GM12878 (cell line): ENCODE measurements around the gene SAMD4A. TPM values are rescaled to one million over a fixed set of nuclear protein-coding genes. Genes with fewer than 3 reads are reported as not detected.

Source experiments
- ATAC-seq: fragments of 200-7000 bp; cut with Tn5 transposase; 3 replicates; pipeline ENCODE4 v1.9.1; 2020; ENCODE audit warnings: mild to moderate bottlenecking, moderate library complexity
- BruUV-seq: library from RNA; stranded (reverse); fragments of 400-500 nt; replicated peaks from 2 replicates; lab custom pipeline; 2021; lab: Mats Ljungman, UMichigan
- CTCF ChIA-PET: fragments of 300-600 bp; sonication (Branson Sonifier 250); formaldehyde crosslinking; extraction: SDS; loops from one replicate; lab custom pipeline; 2021; ENCODE audit warnings: inconsistent platforms; lab: Yijun Ruan, JAX
- POLR2A ChIA-PET: fragments of 350-600 bp; formaldehyde crosslinking; extraction: SDS; loops from one replicate; lab custom pipeline; 2021; ENCODE audit warnings: inconsistent platforms; lab: Charles Lee
- RAD21 ChIA-PET: fragments of 300-600 bp; sonication (Branson Sonifier 250); formaldehyde crosslinking; loops from one replicate; lab custom pipeline; 2023; ENCODE audit warnings: antibody characterized with exemption; ENCODE audit not compliant: unreplicated experiment; lab: Charles Lee
- SMC1A ChIA-PET: fragments of 300-600 bp; sonication (Branson Sonifier 250); formaldehyde crosslinking; loops from one replicate; lab custom pipeline; 2023; ENCODE audit not compliant: unreplicated experiment, uncharacterized antibody; lab: Charles Lee
- DNase-seq: peaks from one replicate; pipeline ENCODE4 v3.0.0-alpha.2; 2011; ENCODE audit warnings: low read depth, low spot score
- FAIRE-seq: peaks from 3 replicates; lab custom pipeline; 2011; peaks lifted over from hg19 to GRCh38; lab: Jason Lieb, UNC
- H2AFZ ChIP-seq: 2 replicates; pipeline ENCODE4 v1.6.0; 2011; ENCODE audit warnings: low read depth, low read length, control low read depth; ENCODE audit not compliant: control insufficient read depth
- H3K27ac ChIP-seq: 2 replicates; pipeline ENCODE4 v1.5.1; 2011; ENCODE audit warnings: control low read depth; ENCODE audit not compliant: control insufficient read depth, insufficient read depth
- H3K27me3 ChIP-seq, 2 experiments: replicated peaks in 1 of 2; 2 replicates each; pipeline versions ENCODE4 v1.6.0 to v1.6.1; 2011; ENCODE audit warnings: low read length in 1 of 2; ENCODE audit not compliant: control insufficient read depth in 2 of 2, insufficient read depth in 2 of 2
- H3K36me3 ChIP-seq, 2 experiments: 2 replicates each; pipeline ENCODE4 v1.5.1; 2011; ENCODE audit warnings: low read length in 1 of 2; ENCODE audit not compliant: control insufficient read depth in 2 of 2, insufficient read depth in 2 of 2
- H3K4me1 ChIP-seq: 2 replicates; pipeline ENCODE4 v1.6.1; 2011; ENCODE audit warnings: mild to moderate bottlenecking, low read length, moderate library complexity, mixed read lengths; ENCODE audit not compliant: control insufficient read depth, insufficient read depth
- H3K4me2 ChIP-seq: 2 replicates; pipeline ENCODE4 v1.6.0; 2011; ENCODE audit warnings: control low read depth; ENCODE audit not compliant: control insufficient read depth, insufficient read depth
- H3K4me3 ChIP-seq: fragments of 200-600 bp; sonication (generic); 2 replicates; pipeline ENCODE4 v1.5.1; 2016
- H3K79me2 ChIP-seq: 2 replicates; pipeline ENCODE4 v1.6.0; 2011; ENCODE audit warnings: low read length; ENCODE audit not compliant: control insufficient read depth, insufficient read depth
- H3K9ac ChIP-seq: 2 replicates; pipeline ENCODE4 v1.8.0; 2011; ENCODE audit warnings: low read length, control low read depth, mixed read lengths; ENCODE audit not compliant: control insufficient read depth, insufficient read depth
- H3K9me3 ChIP-seq: replicated peaks from 3 replicates; pipeline ENCODE4 v1.5.1; 2011; ENCODE audit warnings: mild to moderate bottlenecking, low read length; ENCODE audit not compliant: control insufficient read depth, insufficient read depth
- H4K20me1 ChIP-seq: 2 replicates; pipeline ENCODE4 v1.6.0; 2011; ENCODE audit not compliant: control insufficient read depth, insufficient read depth
- BCLAF1 ChIP-seq: fragments of 450-650 bp; IDR thresholded peaks from 2 replicates; pipeline ENCODE4 v1.6.1; 2017; ENCODE audit warnings: antibody characterized with exemption, mild to moderate bottlenecking, moderate library complexity
- CHD1 ChIP-seq: IDR thresholded peaks from 2 replicates; pipeline ENCODE4 v1.6.1; 2012; ENCODE audit warnings: low read depth, low read length, improper control_type of control experiment
- IKZF2 ChIP-seq, 2 experiments: fragments of 450-650 bp; IDR thresholded peaks; 2 replicates each; pipeline ENCODE4 v1.6.1; 2017; ENCODE audit warnings: mild to moderate bottlenecking in 2 of 2, moderate library complexity in 2 of 2
- KLF5 ChIP-seq: fragments of 450-650 bp; IDR thresholded peaks from 2 replicates; pipeline ENCODE4 v1.6.1; 2014; ENCODE audit warnings: mild to moderate bottlenecking; ENCODE audit not compliant: partially characterized antibody
- RELB ChIP-seq: fragments of 450-650 bp; IDR thresholded peaks from 2 replicates; pipeline ENCODE4 v1.6.1; 2017; ENCODE audit warnings: low read depth, mild to moderate bottlenecking, moderate library complexity
- SMC3 ChIP-seq: IDR thresholded peaks from 2 replicates; pipeline ENCODE4 v1.6.1; 2011; ENCODE audit warnings: low read length, improper control_type of control experiment, borderline replicate concordance
- WRNIP1 ChIP-seq: IDR thresholded peaks from 2 replicates; pipeline ENCODE4 v1.6.1; 2011; ENCODE audit warnings: low read depth, low read length, improper control_type of control experiment, borderline replicate concordance
- ZBTB4 ChIP-seq: fragments of 450-650 bp; formaldehyde crosslinking; IDR thresholded peaks from 2 replicates; pipeline ENCODE4 v1.4.0; 2022; ENCODE audit warnings: mild to moderate bottlenecking, moderate library complexity
- ZNF217 ChIP-seq: fragments of 450-650 bp; IDR thresholded peaks from 2 replicates; pipeline ENCODE4 v1.6.1; 2017; ENCODE audit warnings: antibody characterized with exemption, mild to moderate bottlenecking
- ZNF687 ChIP-seq: fragments of 450-650 bp; IDR thresholded peaks from 2 replicates; pipeline ENCODE4 v1.6.1; 2017; ENCODE audit warnings: mild to moderate bottlenecking, moderate library complexity
- WGBS: methylation state at CpG from one replicate; pipeline ENCODE4 v1.1.6; 2016; ENCODE audit warnings: low lambda C conversion rate; ENCODE audit not compliant: insufficient replicate concordance, insufficient coverage; ENCODE audit errors: missing lambda C conversion rate; 5-methylcytosine and 5-hydroxymethylcytosine counted together
- in situ Hi-C: fragments of 300-500 bp; cut with MboI; formaldehyde crosslinking; loops from 9 replicates; pipeline ENCODE4 v1.14.3; 2018; ENCODE audit warnings: mixed read lengths
- intact Hi-C: fragments of 100-400 bp; cut with micrococcal nuclease; formaldehyde crosslinking; loops from one replicate; pipeline ENCODE4 v1.14.2; 2022; ENCODE audit not compliant: unreplicated experiment
- polyA plus RNA-seq, 11 experiments: library from polyadenylated mRNA; depleted of rRNA in 4 of 11; unstranded in 6 of 11; stranded (reverse) in 5 of 11; fragments of >200 nt; fragmentation: Nextera tagmentation in 4 of 11; fragmentation: Illumina TruSeq in 1 of 11; extraction: Ambion mirVana in 4 of 11; extraction: Trizol in 1 of 11; gene quantifications; 1 replicate in 1 of 11; 2 replicates in 10 of 11; pipeline versions ENCODE4 v1.2.1 to v1.2.3, GENCODE V29; 2011 to 2016; ENCODE audit warnings: inconsistent platforms in 2 of 11, missing spikeins in 2 of 11, low read depth in 1 of 11
- total RNA-seq, 4 experiments: library from RNA; depleted of rRNA in 3 of 4; stranded (reverse); fragments of >200 nt in 3 of 4; fragmentation: Illumina TruSeq in 1 of 4; extraction: Trizol in 1 of 4; gene quantifications; 2 replicates each; pipeline versions ENCODE4 v1.2.1 to v1.2.3, GENCODE V29; 2013 to 2021

Gene SAMD4A
- total and polyA plus RNA-seq, 10 of the 15 experiments (the other 5 are each of a cell fraction or from before 2014, with no cell fraction given): 0.05 to 0.56 (median 0.31) TPM

DNA sequence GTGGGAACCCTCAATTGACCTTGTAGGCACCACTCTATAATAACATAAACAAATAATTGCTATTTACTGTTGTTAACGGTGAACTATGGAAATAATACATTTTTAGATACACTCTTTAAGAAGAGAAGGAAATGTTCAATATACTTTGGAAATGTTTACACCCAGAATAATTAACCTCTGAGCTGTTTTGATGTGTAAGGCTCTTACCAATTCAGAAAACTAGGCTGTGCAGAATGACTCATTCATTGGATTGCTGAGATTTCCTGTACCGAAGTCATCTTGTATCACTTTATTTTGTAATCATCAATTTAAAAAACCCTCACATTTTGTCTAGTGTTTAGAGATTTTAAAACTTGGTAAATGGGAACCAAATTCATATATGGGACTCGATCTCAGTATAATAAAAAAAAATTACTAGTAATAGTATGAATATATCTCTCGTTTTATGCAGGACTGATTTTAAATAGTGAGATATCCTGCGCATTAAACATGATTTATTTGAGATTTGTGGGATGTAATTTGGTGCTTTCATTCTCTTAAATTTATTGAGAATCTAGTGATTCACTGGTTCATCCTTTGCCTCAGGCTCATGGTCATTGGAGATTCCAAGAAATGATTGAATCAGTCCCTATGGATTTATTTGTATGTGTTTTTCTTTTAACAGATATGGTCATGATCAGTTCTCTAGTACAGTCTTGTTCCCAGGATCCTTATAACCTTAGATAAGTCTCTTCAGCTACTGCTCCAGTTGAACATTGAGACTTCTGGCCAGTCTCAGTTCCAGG is 3.9 kb downstream of the SAMD4A start:
- no peak for FAIRE-seq
- no peak overlapping the region for H2AFZ ChIP-seq
- 84% methylated on average over 5 of the region's 5 CpGs for WGBS
- ChIA-PET CTCF (interaction anchor here (1.0 kb wide), 3 partner anchors 72 to 203 kb away, joined by 3 to 4 read pairs (median 4); no protein-coding TSS in a partner anchor), SMC1A (interaction anchor here (0.6 kb wide), 1 partner anchor 119 kb away, joined by 3 read pairs; no protein-coding TSS in a partner anchor), POLR2A (no interaction called here), RAD21 (no interaction called here)
- H3K79me2 ChIP-seq: no peaks in the 10 kb centered on the region
- intact Hi-C loops: no loop called here
- peaks cover 3% of the 10 kb centered on the region; the same call in 2 of the 3 replicates for H3K9me3 ChIP-seq
- in situ Hi-C loops: no loop called here
- no peak overlapping the region for H3K27ac ChIP-seq
- H3K9ac ChIP-seq: no peak overlapping the region
- no peaks in the 10 kb centered on the region for H4K20me1 ChIP-seq
- no TSS peak for BruUV-seq
- ATAC-seq: no peak
- no peaks in the 10 kb centered on the region for H3K4me1 ChIP-seq
- DNase-seq: no peak
- H3K27me3 ChIP-seq: peaks cover 0 to 3% of the 10 kb centered on the region in 2 experiments; a peak in 1 of 4 replicates
- H3K36me3 ChIP-seq: no peaks in the 10 kb centered on the region
- no peak overlapping the region for H3K4me3 ChIP-seq
- no peak overlapping the region for H3K4me2 ChIP-seq
- TF ChIP-seq ZNF217 (no peak), ZBTB4 (CRISPR knock-in tag) (no peak), BCLAF1 (no peak), SMC3 (no peak), WRNIP1 (no peak), CHD1 (no peak), ZNF687 (no peak), IKZF2 (IDR thresholded peaks at IDR 0.05) (no peak), KLF5 (no peak), RELB (no peak)
